ENCODE results near the gene NKX2-2. TPM values are rescaled to one million over a fixed set of nuclear protein-coding genes. Genes with fewer than 3 reads are reported as not detected.
A peak's percentile ranks its signal among the peaks of the same experiment; 100 is the strongest.
"Not testable (repeated sequence)": the region's sequence is repeated elsewhere in the genome, so short reads cannot be mapped to it uniquely, and the experiment has no call there.

The NKX2-2 gene
- total and polyA plus RNA-seq, 5 experiments from 2014 or later: not detected

DNA sequence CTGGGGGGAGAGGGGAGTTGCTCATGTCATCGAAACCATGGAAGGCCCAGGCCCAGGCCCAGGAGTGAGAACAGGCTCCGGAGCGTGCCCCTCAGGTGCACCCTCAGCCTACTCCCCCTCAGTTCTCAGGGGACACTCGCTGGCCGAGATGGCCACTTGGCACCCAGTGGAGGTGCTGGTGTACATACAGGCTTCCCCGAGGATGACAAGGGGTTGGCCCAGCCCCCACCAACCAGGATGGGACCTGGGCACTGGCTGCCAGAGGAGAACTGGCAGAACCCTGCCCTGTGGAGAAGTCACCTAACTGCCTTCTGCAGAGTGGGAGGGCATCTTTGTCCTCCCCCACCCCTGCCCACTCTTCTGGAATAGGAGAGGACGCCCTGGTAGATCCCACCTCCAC is 9.5 kb downstream of the NKX2-2 start:
- H3K4me1 Mint-ChIP-seq: peaks cover 6 to 27% (median 24%) of the 10 kb centered on the region in 4 donors

DNA sequence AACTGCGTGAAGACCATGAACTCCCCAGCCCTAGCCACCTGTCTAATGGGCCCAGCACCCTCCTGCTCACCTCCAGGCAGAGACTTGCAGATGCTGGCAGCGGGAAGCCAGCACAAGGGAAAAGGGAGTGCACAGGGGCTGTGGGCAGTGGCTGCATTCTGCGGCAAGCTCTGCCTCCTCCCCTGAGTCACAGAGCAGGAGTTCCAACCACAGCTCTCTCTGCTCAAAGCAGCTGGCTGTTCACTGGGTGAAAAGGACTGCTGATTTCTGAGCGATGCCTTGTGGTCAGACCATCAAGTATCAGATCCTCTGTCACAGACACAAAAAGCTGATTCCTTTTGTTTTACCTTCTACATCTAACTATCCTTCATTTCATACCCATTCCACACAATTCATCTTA is 10.5 kb downstream of the NKX2-2 start:
- H3K4me1 Mint-ChIP-seq: peaks cover 3 to 23% (median 21%) of the 10 kb centered on the region in 4 donors
- H3K27me3 Mint-ChIP-seq: peaks cover 30 to 91% (median 50%) of the 10 kb centered on the region in 5 donors
- no peak overlapping the region for H3K27ac Mint-ChIP-seq
- ATAC-seq (no peak), DNase-seq (no peak)
- POLR2A ChIA-PET: no interaction called here
- no peaks in the 10 kb centered on the region for H3K9me3 Mint-ChIP-seq
- no peak overlapping the region for H3K4me3 Mint-ChIP-seq
- no peaks in the 10 kb centered on the region for H3K36me3 Mint-ChIP-seq

More for the DNA sequence above, 9.5 kb downstream of the NKX2-2 start:
- Mint-ChIP-seq H3K27ac (no peak overlapping the region), H3K27me3 (peaks cover 32 to 91% (median 51%) of the 10 kb centered on the region in 5 donors), H3K4me3 (no peak overlapping the region), H3K36me3 (no peaks in the 10 kb centered on the region), H3K9me3 (no peaks in the 10 kb centered on the region)
- POLR2A ChIA-PET: interaction anchor here (1.0 kb wide), 1 partner anchor 9 kb away, joined by 3 read pairs; no protein-coding TSS in a partner anchor
- ATAC-seq: no peak
- peak in 1 of 10 donors; percentile 50 for DNase-seq

DNA sequence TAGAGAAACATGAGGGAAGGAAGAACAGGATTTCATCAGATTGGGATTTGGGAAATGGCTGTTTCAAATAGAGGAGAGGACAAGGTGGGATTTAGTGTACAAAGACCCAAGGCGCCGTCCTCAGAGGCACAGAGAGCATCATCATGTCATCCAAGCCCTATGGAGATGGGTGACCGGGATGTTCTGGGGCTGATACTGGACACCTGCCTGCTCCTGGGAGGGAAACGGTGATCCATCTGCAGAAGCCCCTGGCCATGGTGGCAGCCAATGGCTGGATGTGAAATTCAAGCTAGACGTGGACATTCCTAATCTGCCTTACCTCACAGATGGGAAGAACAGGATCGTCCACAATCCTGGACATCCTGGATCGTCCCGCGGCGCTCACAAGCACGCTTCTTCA is 12.7 kb downstream of the NKX2-2 start:
- H3K27ac Mint-ChIP-seq: no peak overlapping the region
- POLR2A ChIA-PET: interaction anchor here (1.1 kb wide), 1 partner anchor 265 kb away, joined by 3 read pairs; no protein-coding TSS in a partner anchor
- peaks cover 23 to 83% (median 39%) of the 10 kb centered on the region in 5 donors for H3K27me3 Mint-ChIP-seq
- no peaks in the 10 kb centered on the region for H3K9me3 Mint-ChIP-seq
- ATAC-seq: no peak
- peaks cover 0 to 8% (median 8%) of the 10 kb centered on the region in 4 donors for H3K4me1 Mint-ChIP-seq
- no peak overlapping the region for H3K4me3 Mint-ChIP-seq
- DNase-seq: no peak
- no peaks in the 10 kb centered on the region for H3K36me3 Mint-ChIP-seq

DNA sequence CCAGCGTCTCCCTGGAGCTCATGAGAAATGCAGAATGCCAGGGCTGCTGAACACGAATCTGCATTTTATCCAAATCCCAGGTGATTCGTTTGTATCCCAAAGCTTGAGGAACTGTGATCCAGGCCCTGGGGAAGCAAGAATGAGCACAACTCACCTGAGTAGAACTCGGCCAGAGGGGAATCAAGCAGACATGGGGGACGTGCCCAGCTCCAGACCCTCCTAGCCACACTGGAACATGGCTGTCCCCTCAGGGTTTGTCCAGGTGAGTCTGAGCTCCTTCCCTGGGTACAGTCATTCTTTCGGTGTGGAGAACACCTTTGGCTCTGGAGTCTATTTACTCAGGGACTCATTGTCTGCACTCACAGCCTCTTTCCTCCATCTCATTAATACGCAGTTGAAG is 13.3 kb downstream of the NKX2-2 start:
- no peaks in the 10 kb centered on the region for H3K36me3 Mint-ChIP-seq
- peaks cover 25 to 89% (median 41%) of the 10 kb centered on the region in 5 donors for H3K27me3 Mint-ChIP-seq
- no peak overlapping the region for H3K4me3 Mint-ChIP-seq
- no peak overlapping the region for H3K27ac Mint-ChIP-seq
- ATAC-seq: no peak
- POLR2A ChIA-PET: no interaction called here
- H3K4me1 Mint-ChIP-seq: peaks cover 0 to 8% (median 8%) of the 10 kb centered on the region in 4 donors
- no peak for DNase-seq
- no peaks in the 10 kb centered on the region for H3K9me3 Mint-ChIP-seq

DNA sequence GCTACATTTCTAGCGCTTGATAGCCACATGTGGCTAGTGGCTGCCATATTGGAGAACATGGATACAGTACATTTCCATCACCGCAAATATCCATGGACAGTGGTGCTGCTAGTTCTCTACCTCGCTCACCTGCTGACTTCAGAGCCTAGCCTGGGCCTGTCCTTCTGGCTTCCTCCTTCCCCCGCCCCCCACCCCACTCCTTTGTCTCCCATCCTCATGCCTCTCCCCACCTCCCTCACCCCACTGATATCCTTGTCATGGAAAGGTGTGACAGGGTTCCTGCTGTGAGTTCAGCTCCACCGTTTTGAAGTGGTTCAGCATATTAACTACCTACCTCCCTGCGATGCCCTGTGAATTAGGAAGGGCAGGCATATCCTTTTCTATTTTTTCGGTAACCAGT is 14.2 kb downstream of the NKX2-2 start:
- H3K27ac Mint-ChIP-seq: no peak overlapping the region
- H3K27me3 Mint-ChIP-seq: peaks cover 23 to 88% (median 40%) of the 10 kb centered on the region in 5 donors
- no peaks in the 10 kb centered on the region for H3K36me3 Mint-ChIP-seq
- no peak for ATAC-seq
- POLR2A ChIA-PET: no interaction called here
- H3K4me3 Mint-ChIP-seq: no peak overlapping the region
- DNase-seq: no peak
- no peaks in the 10 kb centered on the region for H3K9me3 Mint-ChIP-seq
- H3K4me1 Mint-ChIP-seq: peaks cover 0 to under 1% (median under 1%) of the 10 kb centered on the region in 4 donors

DNA sequence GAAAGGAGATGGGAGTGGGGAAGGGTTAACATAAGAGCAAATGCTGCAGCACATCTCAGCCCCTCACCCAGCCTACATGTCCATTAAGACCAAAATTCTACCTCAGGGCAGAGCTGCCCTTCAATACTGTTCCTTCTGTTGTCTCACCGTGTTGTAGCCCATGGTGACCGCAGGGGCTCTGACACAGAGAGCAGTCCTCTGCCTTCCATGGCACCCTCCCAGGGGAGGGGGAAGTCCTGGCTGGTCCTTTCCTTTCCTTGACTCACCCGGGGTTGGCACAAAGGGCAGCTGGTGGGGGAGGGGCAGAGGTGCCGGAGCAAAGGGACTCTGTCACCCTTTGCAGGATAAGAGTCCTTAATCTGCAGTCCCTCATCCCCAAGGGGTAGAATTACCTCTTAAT is 15.2 kb downstream of the NKX2-2 start:
- H3K36me3 Mint-ChIP-seq: no peaks in the 10 kb centered on the region
- POLR2A ChIA-PET: no interaction called here
- H3K27ac Mint-ChIP-seq: no peak overlapping the region
- DNase-seq (no peak), ATAC-seq (no peak)
- peaks cover 25 to 88% (median 40%) of the 10 kb centered on the region in 5 donors for H3K27me3 Mint-ChIP-seq
- no peaks in the 10 kb centered on the region for H3K9me3 Mint-ChIP-seq
- no peaks in the 10 kb centered on the region for H3K4me1 Mint-ChIP-seq
- no peak overlapping the region for H3K4me3 Mint-ChIP-seq

DNA sequence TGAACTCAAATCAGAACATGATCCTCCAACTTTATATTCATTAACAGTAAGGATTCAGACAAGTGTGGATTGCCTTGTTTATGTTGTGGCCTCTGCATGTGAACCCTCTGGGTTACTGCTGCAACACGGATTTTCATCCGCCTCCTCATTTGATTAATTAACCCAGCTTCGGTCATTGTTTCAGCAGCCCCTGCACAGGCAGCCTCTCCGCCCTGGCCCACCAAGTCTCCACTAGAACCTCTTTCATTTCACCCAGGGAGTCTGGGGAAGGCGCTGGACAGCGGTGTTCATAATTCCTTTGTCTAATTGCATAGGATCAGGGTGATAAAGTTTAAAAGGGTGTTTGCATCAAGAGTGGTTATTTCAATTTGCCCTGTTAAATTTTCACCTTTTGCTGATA is 15.7 kb downstream of the NKX2-2 start:
- no peaks in the 10 kb centered on the region for H3K9me3 Mint-ChIP-seq
- POLR2A ChIA-PET: no interaction called here
- H3K27ac Mint-ChIP-seq: no peak overlapping the region
- ATAC-seq (no peak), DNase-seq (no peak)
- no peaks in the 10 kb centered on the region for H3K4me1 Mint-ChIP-seq
- peaks cover 25 to 88% (median 37%) of the 10 kb centered on the region in 5 donors for H3K27me3 Mint-ChIP-seq
- H3K36me3 Mint-ChIP-seq: no peaks in the 10 kb centered on the region
- no peak overlapping the region for H3K4me3 Mint-ChIP-seq

DNA sequence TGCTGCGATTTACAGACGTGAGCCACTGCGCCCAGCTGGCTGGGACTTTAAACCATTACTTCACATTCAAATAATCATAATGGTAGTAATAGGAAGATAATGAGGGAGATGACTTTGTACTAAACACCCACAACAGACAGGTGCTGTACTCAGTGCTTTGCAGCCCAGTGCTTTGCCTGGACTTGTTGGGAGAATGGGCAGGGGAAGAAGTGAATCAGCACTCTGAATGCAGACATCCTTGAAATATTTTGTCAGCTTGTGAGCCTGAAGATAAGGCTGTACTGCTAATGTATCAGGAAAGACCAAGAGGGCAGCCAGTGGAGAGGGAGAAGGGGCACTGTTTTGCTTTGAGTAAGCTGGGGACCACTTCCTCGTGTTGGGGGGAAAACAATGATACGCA is 17.4 kb downstream of the NKX2-2 start:
- no peak overlapping the region for H3K27ac Mint-ChIP-seq
- H3K36me3 Mint-ChIP-seq: no peaks in the 10 kb centered on the region
- DNase-seq: no peak
- no peak for ATAC-seq
- POLR2A ChIA-PET: no interaction called here
- H3K4me3 Mint-ChIP-seq: no peak overlapping the region
- no peaks in the 10 kb centered on the region for H3K9me3 Mint-ChIP-seq
- H3K27me3 Mint-ChIP-seq: peaks cover 27 to 86% (median 40%) of the 10 kb centered on the region in 5 donors
- H3K4me1 Mint-ChIP-seq: no peaks in the 10 kb centered on the region

DNA sequence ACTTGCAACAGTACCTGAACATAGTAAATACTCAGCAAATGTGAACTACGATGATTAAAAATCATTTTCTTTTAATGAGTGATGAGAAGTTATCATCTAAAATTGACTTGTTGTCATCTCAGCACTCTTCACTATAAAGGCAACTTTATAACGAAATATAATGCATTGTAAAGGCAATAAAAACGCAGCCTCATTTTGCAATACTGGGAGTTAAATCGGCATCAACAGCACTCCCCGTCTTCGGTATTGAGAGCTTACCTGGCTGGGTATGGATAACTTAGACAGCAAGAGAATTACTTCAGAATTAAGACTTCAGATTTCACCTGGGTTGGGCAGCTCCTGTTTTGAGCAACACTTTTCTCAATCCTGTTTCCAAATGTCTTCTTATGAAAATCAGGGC is 20.8 kb downstream of the NKX2-2 start:
- no peak for ATAC-seq
- Mint-ChIP-seq H3K9me3 (no peaks in the 10 kb centered on the region), H3K36me3 (no peaks in the 10 kb centered on the region), H3K4me3 (no peak overlapping the region), H3K4me1 (no peaks in the 10 kb centered on the region), H3K27me3 (peaks cover 18 to 85% (median 24%) of the 10 kb centered on the region in 5 donors), H3K27ac (no peak overlapping the region)
- DNase-seq: no peak
- POLR2A ChIA-PET: no interaction called here

DNA sequence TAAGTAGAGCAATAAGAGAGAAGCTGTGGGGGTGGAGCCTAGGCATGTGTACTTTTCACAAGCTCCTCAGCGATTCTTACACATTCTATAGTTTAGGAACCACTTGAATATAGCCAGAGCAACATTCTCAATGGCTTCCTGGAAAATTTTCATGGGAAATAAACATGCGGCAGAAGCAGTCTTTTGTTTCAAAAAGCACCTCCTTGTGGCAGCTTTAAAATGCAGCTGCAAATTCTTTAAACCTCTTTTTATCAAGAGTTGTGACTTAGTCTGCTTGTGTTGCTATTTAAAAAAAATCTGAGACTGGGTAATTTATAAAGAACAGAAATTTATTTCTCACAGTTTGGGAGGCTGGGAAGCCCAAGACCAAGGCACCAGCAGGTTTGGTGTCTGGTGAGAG is 23.8 kb downstream of the NKX2-2 start:
- peaks cover 0 to 9% (median 2%) of the 10 kb centered on the region in 9 donors for H3K9me3 Mint-ChIP-seq
- POLR2A ChIA-PET: no interaction called here

DNA sequence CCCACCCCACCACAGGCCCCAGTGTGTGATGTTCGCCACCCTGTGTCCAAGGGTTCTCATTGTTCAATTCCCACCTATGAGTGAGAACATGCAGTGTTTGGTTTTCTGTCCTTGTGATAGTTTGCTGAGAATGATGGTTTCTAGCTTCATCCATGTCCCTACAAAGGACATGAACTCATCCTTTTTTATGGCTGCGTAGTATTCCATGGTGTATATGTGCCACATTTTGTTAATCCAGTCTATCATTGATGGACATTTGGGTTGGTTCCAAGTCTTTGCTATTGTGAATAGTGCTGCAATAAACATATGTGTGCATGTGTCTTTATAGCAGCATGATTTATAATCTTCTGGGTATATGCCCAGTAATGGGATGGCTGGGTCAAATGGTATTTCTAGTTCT is 33.7 kb downstream of the NKX2-2 start:
- H3K27ac Mint-ChIP-seq, H3K4me1 Mint-ChIP-seq, POLR2A ChIA-PET, ATAC-seq, DNase-seq, H3K4me3 Mint-ChIP-seq: not testable (repeated sequence)
- Mint-ChIP-seq H3K36me3 (peaks cover 0 to 22% (median 3%) of the 10 kb centered on the region in 3 donors), H3K27me3 (peaks cover 22 to 60% (median 41%) of the 10 kb centered on the region in 5 donors), H3K9me3 (peaks cover 0 to 19% (median 4%) of the 10 kb centered on the region in 9 donors)

More for the DNA sequence above, 23.8 kb downstream of the NKX2-2 start:
- Mint-ChIP-seq H3K4me3 (no peak overlapping the region), H3K27me3 (peaks cover 15 to 73% (median 19%) of the 10 kb centered on the region in 5 donors), H3K27ac (peak overlapping the region in 1 of 10 donors; percentile 25), H3K4me1 (no peaks in the 10 kb centered on the region), H3K36me3 (peaks cover 0 to 1% (median 0%) of the 10 kb centered on the region in 3 donors)
- DNase-seq: no peak
- no peak for ATAC-seq

DNA sequence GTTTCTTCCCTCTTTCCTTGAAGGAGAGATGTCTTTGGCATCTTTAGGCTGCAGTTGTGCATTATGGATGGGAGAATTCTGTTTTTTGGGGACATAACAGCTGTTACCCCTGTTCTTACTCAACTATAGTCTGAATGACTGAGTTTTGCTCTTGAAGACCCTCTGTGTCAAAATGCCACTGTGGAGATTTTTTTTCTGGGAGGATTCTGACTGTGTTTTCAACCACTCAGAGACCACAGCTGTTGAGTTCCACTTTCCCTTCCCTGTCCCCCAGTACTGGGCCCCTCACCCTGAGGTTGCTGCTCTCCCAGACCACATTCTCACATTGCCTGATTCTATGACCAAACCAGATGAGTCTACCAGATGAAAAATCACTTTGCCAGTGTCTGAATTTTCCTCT is 48.1 kb downstream of the NKX2-2 start:
- Mint-ChIP-seq H3K27ac (no peak overlapping the region), H3K9me3 (peaks cover 0 to 10% (median 7%) of the 10 kb centered on the region in 9 donors), H3K27me3 (peaks cover 4 to 31% (median 9%) of the 10 kb centered on the region in 5 donors), H3K4me1 (no peaks in the 10 kb centered on the region), H3K36me3 (peaks cover 0 to 8% (median 0%) of the 10 kb centered on the region in 3 donors), H3K4me3 (no peak overlapping the region)
- DNase-seq (no peak), ATAC-seq (no peak)
- POLR2A ChIA-PET: no interaction called here

DNA sequence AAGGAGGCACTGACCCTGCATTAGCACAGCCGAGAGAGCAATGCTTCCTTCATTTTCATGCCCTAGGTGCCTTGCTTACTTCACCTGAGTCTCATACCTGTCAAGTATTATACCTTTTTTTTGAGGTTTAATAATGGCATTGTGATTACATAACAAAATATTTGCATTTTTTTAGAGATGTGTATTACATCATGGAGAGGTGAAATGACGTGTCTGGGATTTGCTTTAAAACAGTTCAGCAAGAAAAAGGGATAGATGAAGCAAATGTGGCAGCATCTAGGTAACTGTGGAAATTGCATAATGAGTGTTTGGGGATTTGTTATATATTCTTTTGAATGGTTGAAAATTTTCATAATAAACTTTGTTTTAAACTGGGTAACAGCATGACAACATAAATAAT is 48.9 kb downstream of the NKX2-2 start:
- Mint-ChIP-seq H3K36me3 (peaks cover 0 to 8% (median 0%) of the 10 kb centered on the region in 3 donors), H3K9me3 (peaks cover 0 to 10% (median 7%) of the 10 kb centered on the region in 9 donors), H3K4me3 (no peak overlapping the region), H3K4me1 (no peaks in the 10 kb centered on the region), H3K27me3 (peaks cover 7 to 31% (median 14%) of the 10 kb centered on the region in 5 donors), H3K27ac (no peak overlapping the region)
- POLR2A ChIA-PET: no interaction called here
- no peak for DNase-seq
- no peak for ATAC-seq

Measured in naive thymus-derived CD8-positive, alpha-beta T cell (primary cell).